NCI-H2081 (cell line): ENCODE data around the gene TCIRG1.
A peak's percentile ranks its signal among the peaks of the same experiment; 100 is the strongest.
"Not testable (repeated sequence)": the region's sequence is repeated elsewhere in the genome, so short reads cannot be mapped to it uniquely, and the experiment has no call there.

Source experiments
- DNase-seq, 2 experiments: peaks; one replicate each; lab custom pipeline; 2025; lab: John Stamatoyannopoulos, UW

Gene TCIRG1

GRCh38 chr11:68038718-68039525 is at the start of gene TCIRG1:
Gene TCIRG1 (plus strand): TSS chr11:68039025. CDS start chr11:68041272, 2,247 bp downstream.
- peak in 1 of 2 experiments; percentile 24 for DNase-seq

DNA sequence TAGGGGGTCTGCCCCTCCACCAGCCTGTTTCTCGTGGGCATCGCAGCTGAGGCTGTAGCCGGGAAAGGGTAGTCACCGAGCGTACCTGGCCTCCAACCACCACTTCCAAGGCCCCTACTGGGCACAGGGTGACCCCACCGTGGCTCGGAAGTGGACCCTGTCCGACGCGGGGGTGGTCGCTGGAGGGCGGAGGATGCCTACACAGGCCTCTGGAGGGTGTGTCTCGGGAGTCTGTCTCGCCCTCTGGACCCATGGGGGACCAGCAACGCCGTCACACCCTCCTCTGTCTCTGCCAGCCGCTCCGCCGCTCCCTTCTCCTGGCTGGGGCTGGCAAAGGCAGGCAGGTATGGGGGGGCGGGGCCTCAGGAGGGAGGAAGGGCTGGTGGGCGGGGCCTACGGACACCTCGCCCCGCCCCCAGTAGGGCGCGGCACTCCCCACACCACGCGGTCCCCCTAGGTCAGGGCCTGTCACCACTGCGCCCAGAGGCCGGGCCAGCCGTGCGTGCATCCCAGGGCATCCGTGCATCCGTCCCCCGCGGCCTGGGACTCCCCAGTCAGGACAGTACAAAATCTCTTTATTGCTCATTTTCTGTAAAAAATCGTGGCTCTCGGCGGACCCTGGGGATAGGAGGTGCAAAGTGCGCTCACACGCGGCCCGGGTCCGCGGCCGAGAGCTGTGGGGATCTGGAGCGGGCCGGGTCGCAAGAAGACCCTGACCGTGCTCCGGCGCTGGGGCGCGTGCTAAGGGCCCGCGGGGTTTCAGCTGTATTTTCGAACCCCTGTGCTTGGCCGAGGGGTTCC is 48.1 kb upstream of the TCIRG1 start:
- DNase-seq, result not testable (repeated sequence)

GRCh38 chr11:67991347-67992121 is 47.3 kb upstream of the TCIRG1 start:
- not testable (repeated sequence) for DNase-seq

DNA sequence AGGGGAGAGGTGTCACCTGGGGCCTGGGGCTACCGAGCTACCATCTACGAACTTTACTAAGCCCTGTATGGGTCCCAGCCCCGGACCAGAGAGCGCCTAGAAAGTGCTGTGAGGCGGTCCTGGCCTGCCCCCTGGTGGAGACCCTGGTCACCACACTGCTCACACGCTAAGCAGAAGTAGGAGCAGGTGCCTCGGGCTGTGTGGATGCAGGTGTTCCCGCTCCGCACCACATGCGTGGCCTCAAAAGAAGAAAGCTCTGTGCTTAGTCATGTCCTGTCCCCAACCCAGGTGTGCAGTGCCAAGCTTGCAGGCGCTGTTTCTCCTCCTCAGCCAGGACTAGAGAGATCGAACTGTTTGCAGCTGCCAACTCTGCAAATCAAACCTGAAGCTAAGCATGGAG is 45.0 kb upstream of the TCIRG1 start:
- peak; percentile 50 to 69 for DNase-seq

DNA sequence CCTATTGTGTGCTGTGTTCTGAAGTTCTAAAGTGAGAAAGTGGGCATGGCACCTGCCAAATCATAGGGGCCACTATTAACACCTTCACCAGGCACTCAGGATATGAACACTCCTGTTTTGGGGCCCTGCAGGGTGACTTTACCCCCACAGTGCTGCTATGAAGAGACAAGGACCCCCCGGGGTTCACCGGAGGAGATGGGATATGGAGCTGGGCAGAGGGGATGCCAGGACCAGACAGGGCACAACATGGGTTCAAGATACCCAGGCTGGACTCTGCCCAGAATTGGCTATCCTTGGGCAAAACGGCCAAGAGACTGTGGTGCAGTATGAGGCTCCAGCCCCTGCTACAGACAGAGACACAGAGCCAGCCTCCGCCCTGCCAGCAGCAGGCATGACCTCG is 44.4 kb upstream of the TCIRG1 start:
- not testable (repeated sequence) for DNase-seq

DNA sequence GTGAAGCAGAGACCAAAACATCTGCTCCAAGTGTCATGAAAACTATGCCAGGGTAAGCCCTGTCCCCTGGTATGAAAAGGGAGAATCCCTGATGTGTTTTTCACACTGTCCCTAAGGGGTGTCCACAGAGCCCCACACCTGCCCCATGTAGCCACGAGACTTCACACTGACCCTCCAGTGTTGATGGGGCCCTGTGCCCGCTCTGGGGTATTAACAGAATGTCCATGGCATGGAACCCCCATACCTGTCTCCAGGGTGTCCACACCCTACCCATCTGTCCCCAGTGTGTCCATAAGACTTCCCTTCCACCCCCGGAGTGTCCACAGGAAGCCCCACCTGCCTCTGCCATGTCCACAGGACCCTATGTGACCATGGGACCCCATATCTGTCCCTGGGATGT is 43.7 kb upstream of the TCIRG1 start:
- DNase-seq, result not testable (repeated sequence)

DNA sequence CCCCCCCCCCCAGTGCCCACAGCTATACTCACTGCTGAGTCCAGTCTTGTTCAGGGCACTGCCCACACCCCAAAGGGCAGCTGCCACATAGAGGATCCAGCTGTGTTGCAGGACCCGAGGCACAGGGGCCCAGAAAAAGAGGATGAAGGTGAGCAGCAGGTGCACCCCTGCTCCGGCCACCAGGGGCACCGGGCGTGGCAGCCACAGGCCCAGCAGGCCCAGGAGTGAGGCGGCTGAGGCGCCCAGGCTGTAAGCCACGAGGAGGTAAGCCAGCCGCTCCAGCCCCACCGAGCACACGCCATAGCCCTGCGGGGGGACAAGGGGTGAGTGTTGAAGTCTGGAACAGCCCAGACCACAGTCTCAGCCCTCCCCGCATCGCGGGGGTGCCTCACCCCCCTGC is 43.2 kb upstream of the TCIRG1 start:
- DNase-seq, result not testable (repeated sequence)

DNA sequence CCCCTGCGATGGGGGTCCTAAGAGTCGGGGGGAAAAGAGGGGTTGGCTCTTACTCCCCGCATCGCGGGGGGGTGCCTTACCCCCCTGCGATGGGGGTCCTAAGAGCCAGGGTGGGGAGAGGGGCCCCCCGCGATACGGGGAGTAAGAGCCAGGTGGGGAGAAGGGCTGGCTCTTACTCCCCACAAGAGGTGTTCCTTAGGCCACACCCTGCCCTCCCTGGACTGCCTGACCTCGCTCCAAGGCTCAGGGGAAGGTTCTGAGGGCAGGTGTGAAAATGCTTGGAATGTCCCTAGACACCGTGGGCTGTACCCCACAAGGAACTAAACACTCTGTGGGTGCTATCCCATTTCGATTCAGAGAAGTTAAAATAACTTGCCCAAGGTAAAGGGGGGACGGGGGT is 42.8 kb upstream of the TCIRG1 start:
- DNase-seq, result no peak

DNA sequence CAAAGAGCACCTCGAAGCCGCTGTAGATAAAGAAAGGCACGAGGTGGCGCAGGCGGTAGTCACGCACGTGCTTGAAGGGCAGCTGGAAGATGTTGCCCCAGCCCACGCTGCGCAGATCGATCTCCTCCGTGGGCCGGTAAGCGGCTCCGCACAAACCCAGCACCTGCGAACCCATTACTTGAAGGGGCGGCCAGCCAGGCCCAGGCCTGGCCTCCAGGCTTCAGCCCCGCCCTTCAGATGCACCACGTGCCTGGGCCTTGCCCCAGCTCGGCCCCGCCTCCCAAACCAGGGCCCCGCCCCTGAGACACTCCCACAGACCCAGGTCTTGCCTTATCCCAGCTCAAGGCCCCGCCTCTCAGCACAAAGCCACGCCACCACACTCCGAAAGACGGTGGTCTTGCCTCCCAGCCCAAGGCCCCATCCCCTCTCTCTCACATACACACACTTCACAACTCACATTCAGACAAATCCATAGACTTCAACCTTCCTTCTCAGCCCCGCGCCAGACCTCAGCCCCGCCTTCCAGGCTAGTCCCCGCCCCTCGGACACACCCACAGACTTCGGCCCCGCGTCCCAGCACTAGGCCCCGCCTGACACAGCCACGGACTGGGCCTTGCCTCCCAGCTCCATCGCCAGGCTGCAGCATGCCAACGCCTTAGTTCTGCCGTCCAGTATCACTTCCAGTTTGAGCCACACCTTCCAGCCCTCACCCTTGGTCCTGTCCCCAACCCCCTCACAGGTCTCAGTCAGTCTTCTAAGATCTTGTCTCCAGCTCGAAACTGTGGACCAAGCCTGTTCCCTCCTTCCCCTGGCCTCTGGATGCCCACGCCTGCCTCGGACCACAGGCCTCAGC is 42.0 kb upstream of the TCIRG1 start:
- DNase-seq, result no peak

DNA sequence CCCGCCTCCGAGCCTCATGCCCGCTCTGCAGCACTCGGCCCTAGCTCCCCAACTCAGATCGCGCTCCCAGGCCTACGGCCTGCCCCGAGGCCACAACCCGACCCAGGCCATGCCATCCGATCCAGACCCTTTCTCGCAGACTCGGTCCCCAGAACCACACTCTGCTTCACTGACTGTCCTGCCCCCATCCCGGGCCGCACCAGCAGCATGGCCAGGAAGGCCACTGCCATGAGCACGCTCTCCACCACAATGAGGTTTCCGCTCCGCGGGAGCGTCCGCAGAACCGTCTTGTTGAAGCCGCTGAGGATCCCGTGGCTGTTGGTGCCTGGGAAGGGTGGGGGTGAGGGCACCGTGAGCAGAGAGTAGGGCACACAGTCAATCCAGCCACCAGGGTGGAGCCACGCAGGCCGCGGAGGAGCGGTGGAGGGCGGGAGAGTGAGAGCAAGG is 41.3 kb upstream of the TCIRG1 start:
- no peak for DNase-seq

DNA sequence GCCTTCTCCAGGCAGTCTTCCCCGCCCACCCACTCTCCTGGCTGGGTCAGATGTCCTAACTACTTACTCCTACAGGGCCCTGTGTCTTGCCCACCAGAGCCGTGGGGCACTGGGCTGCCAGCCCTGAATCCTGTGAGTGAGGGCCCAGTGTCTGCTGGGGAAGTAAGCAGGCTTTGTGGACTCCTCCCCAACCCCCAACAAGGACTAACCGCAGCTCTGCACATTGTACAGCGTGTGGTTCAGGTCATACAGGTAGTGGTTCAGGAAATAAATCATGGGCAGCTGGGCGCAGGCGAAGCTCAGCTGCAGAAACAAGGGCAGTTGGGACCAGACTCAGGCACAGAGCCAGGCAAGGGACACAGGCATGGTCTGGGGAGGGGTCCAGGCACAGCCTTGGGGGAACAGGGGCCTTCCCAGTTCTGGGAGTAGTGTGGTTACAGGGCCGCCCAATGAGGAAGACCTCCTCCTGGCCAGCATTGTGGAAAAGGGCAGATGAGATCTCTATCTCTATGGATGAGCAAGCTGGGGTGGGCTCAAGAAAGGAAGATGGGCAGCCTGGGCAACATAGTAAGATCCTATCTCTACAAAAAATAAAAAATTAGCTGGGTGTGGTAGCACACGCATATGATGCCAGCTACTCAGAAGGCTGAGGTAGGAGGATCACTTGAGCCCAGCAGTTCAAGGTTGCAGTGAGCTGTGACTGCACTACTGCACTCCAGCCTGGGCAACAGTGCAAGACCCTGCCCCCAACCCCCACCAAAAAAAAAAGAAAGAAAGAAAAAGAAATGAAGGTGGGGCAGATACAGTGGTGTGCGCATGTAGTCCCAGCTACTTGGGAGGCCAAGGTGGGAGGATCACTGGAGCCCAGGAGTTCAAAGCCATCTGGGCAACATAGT is 40.4 kb upstream of the TCIRG1 start:
- DNase-seq, result no peak

- DNase-seq, result no peak
Observed at GRCh38 chr11:67999201-67999629, 39.6 kb upstream of the TCIRG1 start.

DNA sequence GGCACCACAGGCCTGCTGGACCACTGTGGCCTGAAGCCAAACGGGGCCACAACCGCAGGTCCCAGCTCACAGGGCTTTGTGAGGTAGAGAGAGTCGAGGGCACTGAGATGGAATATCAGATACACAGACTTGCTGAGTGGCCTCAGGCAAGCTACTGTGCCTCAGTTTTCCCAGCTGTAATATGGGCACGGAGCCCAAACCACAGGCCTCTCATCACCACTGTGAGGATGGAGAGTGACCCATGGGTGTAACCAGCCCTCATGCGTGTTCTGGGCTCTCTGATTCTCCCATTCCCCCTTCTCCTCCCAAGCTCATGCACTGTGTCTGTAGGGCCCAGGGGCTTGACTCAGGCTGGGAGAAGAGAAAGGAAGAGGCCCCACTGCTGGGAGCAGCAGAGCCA is 39.1 kb upstream of the TCIRG1 start:
- no peak for DNase-seq

GRCh38 chr11:68002575-68002937 is 36.3 kb upstream of the TCIRG1 start:
- DNase-seq, result no peak

- peak; percentile 13 to 15 for DNase-seq
Observed at GRCh38 chr11:68002938-68003845, 35.6 kb upstream of the TCIRG1 start.

- peak; percentile 58 to 78 for DNase-seq
Observed at GRCh38 chr11:68003846-68004550, 34.8 kb upstream of the TCIRG1 start, which contains the start of gene UNC93B1. Gene UNC93B1 (minus strand): TSS chr11:68004097. CDS start chr11:68004043, 54 bp downstream.

GRCh38 chr11:68004551-68005335 is 34.1 kb upstream of the TCIRG1 start:
- DNase-seq, result no peak
